ENCODE data around the gene GNAS-AS1. TPM values are rescaled to one million over a fixed set of nuclear protein-coding genes. Genes with fewer than 3 reads are reported as not detected.

GNAS-AS1 gene
- total RNA-seq, 1 donor from 2014 or later = 0.25 TPM

DNA sequence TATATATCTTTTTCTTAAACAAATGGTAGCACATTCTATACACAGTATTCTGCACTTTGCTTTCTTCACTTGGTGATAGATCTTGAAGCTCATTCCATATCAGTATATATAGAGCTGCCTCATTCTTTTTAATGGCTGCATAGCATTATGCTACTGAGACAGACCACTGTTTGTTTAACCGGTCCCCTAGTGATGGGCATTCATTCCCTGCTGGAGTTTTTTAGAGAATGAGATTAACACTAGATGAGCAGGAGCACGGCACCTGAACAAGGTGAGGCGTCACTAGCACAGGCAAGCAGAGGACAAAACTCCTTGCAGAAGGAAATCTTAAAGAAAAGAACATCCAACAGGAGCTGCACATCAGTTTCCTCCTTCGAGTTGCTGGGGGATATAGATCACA is 69.6 kb downstream of the GNAS-AS1 start:
- H3K36me3 ChIP-seq = no peaks in the 10 kb centered on the region
- no peaks in the 10 kb centered on the region for H3K4me1 ChIP-seq
- intact Hi-C loops (cut with micrococcal nuclease) = no loop called here
- TF ChIP-seq, protein P1, sequence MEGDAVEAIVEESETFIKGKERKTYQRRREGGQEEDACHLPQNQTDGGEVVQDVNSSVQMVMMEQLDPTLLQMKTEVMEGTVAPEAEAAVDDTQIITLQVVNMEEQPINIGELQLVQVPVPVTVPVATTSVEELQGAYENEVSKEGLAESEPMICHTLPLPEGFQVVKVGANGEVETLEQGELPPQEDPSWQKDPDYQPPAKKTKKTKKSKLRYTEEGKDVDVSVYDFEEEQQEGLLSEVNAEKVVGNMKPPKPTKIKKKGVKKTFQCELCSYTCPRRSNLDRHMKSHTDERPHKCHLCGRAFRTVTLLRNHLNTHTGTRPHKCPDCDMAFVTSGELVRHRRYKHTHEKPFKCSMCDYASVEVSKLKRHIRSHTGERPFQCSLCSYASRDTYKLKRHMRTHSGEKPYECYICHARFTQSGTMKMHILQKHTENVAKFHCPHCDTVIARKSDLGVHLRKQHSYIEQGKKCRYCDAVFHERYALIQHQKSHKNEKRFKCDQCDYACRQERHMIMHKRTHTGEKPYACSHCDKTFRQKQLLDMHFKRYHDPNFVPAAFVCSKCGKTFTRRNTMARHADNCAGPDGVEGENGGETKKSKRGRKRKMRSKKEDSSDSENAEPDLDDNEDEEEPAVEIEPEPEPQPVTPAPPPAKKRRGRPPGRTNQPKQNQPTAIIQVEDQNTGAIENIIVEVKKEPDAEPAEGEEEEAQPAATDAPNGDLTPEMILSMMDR (IDR thresholded peaks at IDR 0.05; ENCODE audit: borderline replicate concordance) = no peak
- no peak for DNase-seq
- H3K27me3 ChIP-seq (ENCODE audit: low read depth) = peaks cover 91% of the 10 kb centered on the region
- H3K4me3 ChIP-seq = no peak overlapping the region
- no peak overlapping the region for H3K27ac ChIP-seq (replicated peaks)
- no peaks in the 10 kb centered on the region for H3K9me3 ChIP-seq (replicated peaks)

DNA sequence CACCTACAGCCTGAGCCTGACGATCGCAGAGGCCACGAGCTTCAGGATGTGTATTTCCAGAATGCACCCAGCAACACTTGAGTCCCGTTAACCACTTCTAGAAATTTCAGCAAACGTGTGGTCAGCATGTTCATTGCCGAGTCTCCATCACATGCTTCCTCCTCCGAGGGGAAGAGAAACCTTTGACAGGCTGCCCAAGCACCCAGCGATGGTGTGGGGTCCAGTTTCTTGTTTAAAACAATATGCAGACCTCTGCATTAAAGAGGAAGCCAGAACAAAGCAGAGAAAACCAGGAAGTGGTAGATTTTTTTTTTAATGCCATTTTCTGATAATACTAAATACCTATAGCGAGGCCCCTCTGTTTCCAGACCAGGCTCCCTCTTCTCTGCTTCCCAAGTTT is 71.9 kb downstream of the GNAS-AS1 start:
- no peak for DNase-seq
- Histone ChIP-seq H3K9me3 (replicated peaks) (no peaks in the 10 kb centered on the region), H3K27ac (replicated peaks) (no peak overlapping the region), H3K27me3 (ENCODE audit: low read depth) (peaks cover 90% of the 10 kb centered on the region), H3K36me3 (no peaks in the 10 kb centered on the region), H3K4me1 (no peaks in the 10 kb centered on the region), H3K4me3 (no peak overlapping the region)
- intact Hi-C loops (cut with micrococcal nuclease) = no loop called here
- TF ChIP-seq, protein P1 (IDR thresholded peaks at IDR 0.05; ENCODE audit: borderline replicate concordance) = no peak

DNA sequence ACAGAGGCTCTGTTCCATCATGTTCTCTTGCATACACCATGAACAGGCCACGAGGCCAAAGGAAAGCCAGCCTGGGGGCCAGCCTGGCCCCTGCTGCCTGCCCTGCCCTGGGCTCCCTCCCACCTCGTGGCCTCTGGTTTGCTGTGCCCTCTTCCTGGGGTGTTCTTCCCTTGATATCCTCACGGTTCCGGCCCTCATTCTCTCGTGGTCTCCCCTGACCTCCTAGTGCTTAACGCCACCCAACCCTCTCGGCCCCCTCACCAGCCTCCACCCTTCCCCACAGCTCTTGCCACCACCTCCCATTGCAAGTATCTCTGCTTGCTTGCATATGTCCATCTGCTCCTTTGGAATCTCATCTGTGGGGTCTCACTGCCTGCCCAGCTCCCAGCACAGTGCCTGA is 73.0 kb downstream of the GNAS-AS1 start:
- TF ChIP-seq, protein P1 (IDR thresholded peaks at IDR 0.05; ENCODE audit: borderline replicate concordance) = no peak
- H3K27ac ChIP-seq (replicated peaks) = no peak overlapping the region

DNA sequence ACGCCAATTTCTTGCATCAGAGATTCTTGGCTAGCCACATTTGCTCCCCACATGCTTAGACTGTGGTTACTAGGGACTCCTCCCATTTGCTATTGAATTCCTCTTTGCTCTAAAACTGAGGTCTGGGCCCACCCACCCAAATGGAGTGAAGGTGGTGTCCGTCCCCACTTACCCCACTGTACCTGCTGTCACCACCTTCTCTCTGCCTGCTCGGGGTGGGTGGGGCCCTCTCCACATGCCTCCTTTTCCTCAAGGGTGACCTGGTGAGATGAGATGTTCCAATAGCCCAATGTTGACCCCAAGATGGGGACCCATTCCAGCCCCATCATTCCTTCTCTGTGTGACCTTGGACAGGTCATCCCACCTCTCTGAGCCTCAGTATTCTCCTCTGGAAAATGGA is 74.6 kb downstream of the GNAS-AS1 start:
- DNase-seq = no peak
- intact Hi-C loops (cut with micrococcal nuclease) = no loop called here
- Histone ChIP-seq H3K4me1 (no peaks in the 10 kb centered on the region), H3K9me3 (replicated peaks) (no peaks in the 10 kb centered on the region), H3K27ac (replicated peaks) (no peak overlapping the region), H3K27me3 (ENCODE audit: low read depth) (peaks cover 90% of the 10 kb centered on the region), H3K36me3 (no peaks in the 10 kb centered on the region), H3K4me3 (no peak overlapping the region)
- TF ChIP-seq, protein P1 (IDR thresholded peaks at IDR 0.05; ENCODE audit: borderline replicate concordance) = no peak

More for the DNA sequence above, 73.0 kb downstream of the GNAS-AS1 start:
- no peak for DNase-seq
- Histone ChIP-seq H3K9me3 (replicated peaks) (no peaks in the 10 kb centered on the region), H3K4me3 (no peak overlapping the region), H3K36me3 (no peaks in the 10 kb centered on the region), H3K27me3 (ENCODE audit: low read depth) (peaks cover 86% of the 10 kb centered on the region), H3K4me1 (no peaks in the 10 kb centered on the region)
- intact Hi-C loops (cut with micrococcal nuclease) = no loop called here

DNA sequence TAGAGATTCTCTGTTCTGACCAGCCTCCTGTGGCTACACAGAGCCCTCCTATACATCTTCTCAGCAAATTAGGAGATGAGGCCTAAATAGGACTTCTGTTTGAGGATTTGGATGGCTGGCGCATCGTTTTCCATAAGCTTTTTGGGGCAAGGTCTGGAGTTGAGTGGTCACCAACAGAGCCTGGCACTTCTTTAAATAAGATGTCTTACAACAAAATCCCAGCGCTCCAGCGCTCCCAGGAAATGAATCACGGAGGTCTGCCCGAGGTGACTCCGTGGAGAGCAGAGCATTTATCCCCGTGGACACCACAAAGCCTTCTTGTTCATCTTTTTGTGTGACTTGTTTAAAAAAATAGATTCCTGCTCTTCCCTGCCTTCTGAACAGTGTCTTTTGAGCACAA is 75.3 kb downstream of the GNAS-AS1 start:
- Histone ChIP-seq H3K4me3 (no peak overlapping the region), H3K27me3 (ENCODE audit: low read depth) (peaks cover 90% of the 10 kb centered on the region), H3K9me3 (replicated peaks) (no peaks in the 10 kb centered on the region), H3K27ac (replicated peaks) (no peak overlapping the region), H3K4me1 (no peaks in the 10 kb centered on the region), H3K36me3 (no peaks in the 10 kb centered on the region)
- TF ChIP-seq, protein P1 (IDR thresholded peaks at IDR 0.05; ENCODE audit: borderline replicate concordance) = no peak
- intact Hi-C loops (cut with micrococcal nuclease) = no loop called here
- DNase-seq = no peak

Measured in left ventricle myocardium inferior (tissue), 1 donor.